Activated CD8-positive, alpha-beta T cell treated with anti-CD3 and anti-CD28 coated beads for 36 hours (primary cell): ENCODE data around the gene GAB1. TPM values are rescaled to one million over a fixed set of nuclear protein-coding genes. Genes with fewer than 3 reads are reported as not detected.

Experiments used
- ATAC-seq: fragments of 200-7000 bp; cut with Tn5 transposase; one replicate; pipeline ENCODE4 v1.10.0; 2021; ENCODE audit warnings: mild to moderate bottlenecking, moderate library complexity
- CTCF ChIA-PET: fragments of 350-600 bp; sonication (Branson Sonifier 250); formaldehyde crosslinking; loops from one replicate; lab custom pipeline; 2021; ENCODE audit warnings: antibody characterized with exemption; lab: Charles Lee
- POLR2A ChIA-PET: fragments of 350-600 bp; sonication (Branson Sonifier 250); formaldehyde crosslinking; loops from one replicate; lab custom pipeline; 2021; ENCODE audit warnings: antibody characterized with exemption; lab: Charles Lee
- DNase-seq: peaks from one replicate; pipeline ENCODE4 v3.0.0-alpha.2; 2020
- H3K27ac Mint-ChIP-seq: one replicate; pipeline ENCODE4 v1.8.0; 2021; ENCODE audit warnings: mild to moderate bottlenecking, mixed read lengths
- H3K27me3 Mint-ChIP-seq: one replicate; pipeline ENCODE4 v1.8.0; 2021; ENCODE audit warnings: mixed read lengths
- H3K36me3 Mint-ChIP-seq: one replicate; pipeline ENCODE4 v1.8.0; 2021; ENCODE audit warnings: low read depth, mixed read lengths
- H3K4me1 Mint-ChIP-seq: one replicate; pipeline ENCODE4 v1.8.0; 2021; ENCODE audit warnings: low read depth, mixed read lengths
- H3K4me3 Mint-ChIP-seq: one replicate; pipeline ENCODE4 v1.8.0; 2021; ENCODE audit warnings: mild to moderate bottlenecking, moderate library complexity, mixed read lengths
- H3K9me3 Mint-ChIP-seq: one replicate; pipeline ENCODE4 v1.8.0; 2021; ENCODE audit warnings: mixed read lengths
- CTCF ChIP-seq: fragments of 200-600 bp; IDR thresholded peaks from one replicate; pipeline ENCODE4 v1.8.0; 2022; ENCODE audit warnings: antibody characterized with exemption, mild to moderate bottlenecking
- intact Hi-C: fragments of 100-400 bp; cut with micrococcal nuclease; formaldehyde crosslinking; loops from one replicate; pipeline ENCODE4 v1.10.0; 2022
- total RNA-seq, 2 experiments: library from RNA; stranded (reverse); gene quantifications; one replicate each; pipeline ENCODE4 v1.2.3, GENCODE V29; 2021

GAB1 gene
- total RNA-seq, 2 experiments from 2014 or later = 0.20 to 0.34 TPM

- H3K27ac Mint-ChIP-seq = no peak overlapping the region
- ATAC-seq (no peak), DNase-seq (no peak)
- no peaks in the 10 kb centered on the region for H3K27me3 Mint-ChIP-seq
- ChIA-PET POLR2A (no interaction called here), CTCF (no interaction called here)
- no peak overlapping the region for H3K4me3 Mint-ChIP-seq
- H3K9me3 Mint-ChIP-seq = no peaks in the 10 kb centered on the region
- H3K4me1 Mint-ChIP-seq = no peaks in the 10 kb centered on the region
- no peak for TF ChIP-seq CTCF
- no peaks in the 10 kb centered on the region for H3K36me3 Mint-ChIP-seq
- intact Hi-C loops = no loop called here
These were observed 43.8 kb upstream of the GAB1 start for GRCh38 chr4:143292858-143293257.

- Mint-ChIP-seq H3K27me3 (no peaks in the 10 kb centered on the region), H3K36me3 (no peaks in the 10 kb centered on the region), H3K4me3 (no peak overlapping the region), H3K27ac (no peak overlapping the region), H3K9me3 (no peaks in the 10 kb centered on the region), H3K4me1 (no peaks in the 10 kb centered on the region)
- ChIA-PET CTCF (no interaction called here), POLR2A (interaction anchor here (0.6 kb wide), 1 partner anchor 134 kb away, joined by 3 read pairs; no protein-coding TSS in a partner anchor)
- TF ChIP-seq CTCF = no peak
- DNase-seq = no peak
- ATAC-seq = no peak
- intact Hi-C loops = no loop called here
These were observed 42.4 kb upstream of the GAB1 start for GRCh38 chr4:143294310-143294709.

- H3K9me3 Mint-ChIP-seq = no peaks in the 10 kb centered on the region
- DNase-seq = no peak
- ATAC-seq = no peak
- intact Hi-C loops = no loop called here
- no peaks in the 10 kb centered on the region for H3K27me3 Mint-ChIP-seq
- H3K4me3 Mint-ChIP-seq = no peak overlapping the region
- no peaks in the 10 kb centered on the region for H3K36me3 Mint-ChIP-seq
- H3K4me1 Mint-ChIP-seq = no peaks in the 10 kb centered on the region
- TF ChIP-seq CTCF = no peak
- POLR2A ChIA-PET = interaction anchor here (0.6 kb wide), 1 partner anchor 134 kb away, joined by 3 read pairs; no protein-coding TSS in a partner anchor
- H3K27ac Mint-ChIP-seq = no peak overlapping the region
- CTCF ChIA-PET = no interaction called here
These were observed 41.9 kb upstream of the GAB1 start for GRCh38 chr4:143294710-143295275.

GRCh38 chr4:143296397-143297067 is 40.1 kb upstream of the GAB1 start:
- H3K4me1 Mint-ChIP-seq = no peaks in the 10 kb centered on the region
- CTCF ChIA-PET = no interaction called here

More at GRCh38 chr4:143296397-143297067, 40.1 kb upstream of the GAB1 start:
- POLR2A ChIA-PET = no interaction called here
- intact Hi-C loops = no loop called here
- no peak for TF ChIP-seq CTCF
- Mint-ChIP-seq H3K4me3 (no peak overlapping the region), H3K9me3 (no peaks in the 10 kb centered on the region), H3K27ac (no peak overlapping the region), H3K36me3 (no peaks in the 10 kb centered on the region), H3K27me3 (no peaks in the 10 kb centered on the region)
- ATAC-seq (no peak), DNase-seq (no peak)
